GM10266 (cell line): ENCODE results near the gene DNM3.
A peak's percentile ranks its signal among the peaks of the same experiment; 100 is the strongest.

Experiments
- DNase-seq: peaks from one replicate; pipeline ENCODE4 v3.0.0; 2012; ENCODE audit errors: extremely low spot score
- TF ChIP-seq, protein P1 (sequence below): IDR thresholded peaks from 2 replicates; pipeline ENCODE4 v1.5.1; 2012; ENCODE audit warnings: mild to moderate bottlenecking, low read depth; ENCODE audit not compliant: control insufficient read depth, insufficient read depth; ENCODE audit errors: missing control alignments

The DNM3 gene

DNA sequence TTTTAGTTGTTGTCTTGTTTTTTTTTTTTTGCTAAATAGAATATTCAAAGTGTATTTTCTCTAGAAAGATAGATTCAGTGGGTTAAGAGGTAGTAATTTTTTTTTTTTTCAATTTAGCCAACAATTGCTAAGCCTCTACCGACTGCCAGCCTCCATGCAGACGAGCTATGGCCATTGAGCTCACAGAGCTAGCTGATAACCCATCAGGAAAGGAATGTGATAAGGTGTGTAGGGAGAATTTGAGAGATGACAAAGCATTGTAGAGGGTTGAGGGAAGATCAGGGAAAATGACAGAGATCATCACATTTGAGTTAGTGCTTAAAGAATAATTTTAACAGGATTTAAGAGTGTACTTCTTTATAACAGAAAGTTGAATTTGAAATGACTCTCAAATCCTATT is 30.6 kb downstream of the DNM3 start:
- TF ChIP-seq, protein P1, sequence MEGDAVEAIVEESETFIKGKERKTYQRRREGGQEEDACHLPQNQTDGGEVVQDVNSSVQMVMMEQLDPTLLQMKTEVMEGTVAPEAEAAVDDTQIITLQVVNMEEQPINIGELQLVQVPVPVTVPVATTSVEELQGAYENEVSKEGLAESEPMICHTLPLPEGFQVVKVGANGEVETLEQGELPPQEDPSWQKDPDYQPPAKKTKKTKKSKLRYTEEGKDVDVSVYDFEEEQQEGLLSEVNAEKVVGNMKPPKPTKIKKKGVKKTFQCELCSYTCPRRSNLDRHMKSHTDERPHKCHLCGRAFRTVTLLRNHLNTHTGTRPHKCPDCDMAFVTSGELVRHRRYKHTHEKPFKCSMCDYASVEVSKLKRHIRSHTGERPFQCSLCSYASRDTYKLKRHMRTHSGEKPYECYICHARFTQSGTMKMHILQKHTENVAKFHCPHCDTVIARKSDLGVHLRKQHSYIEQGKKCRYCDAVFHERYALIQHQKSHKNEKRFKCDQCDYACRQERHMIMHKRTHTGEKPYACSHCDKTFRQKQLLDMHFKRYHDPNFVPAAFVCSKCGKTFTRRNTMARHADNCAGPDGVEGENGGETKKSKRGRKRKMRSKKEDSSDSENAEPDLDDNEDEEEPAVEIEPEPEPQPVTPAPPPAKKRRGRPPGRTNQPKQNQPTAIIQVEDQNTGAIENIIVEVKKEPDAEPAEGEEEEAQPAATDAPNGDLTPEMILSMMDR, result no peak
- no peak for DNase-seq

GRCh38 chr1:171872430-171872829 is 31.1 kb downstream of the DNM3 start:
- TF ChIP-seq, protein P1, result no peak
- DNase-seq, result no peak

- TF ChIP-seq, protein P1, result no peak
- DNase-seq, result no peak
Measured at GRCh38 chr1:171873664-171874063, 32.4 kb downstream of the DNM3 start.

DNA sequence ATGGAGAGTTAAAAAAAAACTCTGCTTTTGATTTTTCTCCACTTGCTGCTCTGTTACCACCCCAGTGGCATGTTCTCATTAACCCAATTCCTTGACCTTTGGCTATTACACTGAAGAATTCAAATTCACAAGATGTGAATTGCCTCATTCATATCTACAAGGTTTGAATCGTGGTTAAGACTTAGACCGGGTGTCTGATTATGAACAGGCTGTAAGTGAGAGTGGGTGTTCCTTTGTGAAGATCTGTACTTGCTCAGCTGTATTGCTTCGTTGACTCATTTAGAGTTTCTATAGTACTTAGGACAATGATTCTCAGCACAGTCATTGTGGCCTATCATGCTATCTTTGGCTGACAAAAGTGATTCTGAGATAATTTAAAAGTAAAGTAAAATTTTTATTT is 36.4 kb downstream of the DNM3 start:
- peak; percentile 21 for DNase-seq
- TF ChIP-seq, protein P1, result no peak

DNA sequence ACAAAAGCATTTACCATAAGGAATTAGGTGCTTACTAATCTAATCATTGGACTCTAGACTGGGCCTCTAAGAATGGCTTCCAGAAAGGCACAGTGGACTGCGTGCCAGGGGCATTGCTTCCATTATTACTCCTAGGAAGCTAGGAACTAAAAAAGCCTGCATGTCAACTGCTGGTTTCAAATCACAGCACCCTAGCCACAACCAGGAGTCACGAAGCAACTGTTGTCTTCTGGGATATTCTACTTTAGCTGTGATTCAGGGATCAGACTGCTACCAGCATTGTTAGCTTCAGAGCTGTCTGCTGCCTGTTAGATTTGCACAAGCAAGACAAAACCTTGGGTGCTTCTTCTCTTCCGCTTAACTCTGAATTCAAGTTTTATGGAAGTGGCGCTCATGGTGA is 38.3 kb downstream of the DNM3 start:
- TF ChIP-seq, protein P1, result no peak

DNA sequence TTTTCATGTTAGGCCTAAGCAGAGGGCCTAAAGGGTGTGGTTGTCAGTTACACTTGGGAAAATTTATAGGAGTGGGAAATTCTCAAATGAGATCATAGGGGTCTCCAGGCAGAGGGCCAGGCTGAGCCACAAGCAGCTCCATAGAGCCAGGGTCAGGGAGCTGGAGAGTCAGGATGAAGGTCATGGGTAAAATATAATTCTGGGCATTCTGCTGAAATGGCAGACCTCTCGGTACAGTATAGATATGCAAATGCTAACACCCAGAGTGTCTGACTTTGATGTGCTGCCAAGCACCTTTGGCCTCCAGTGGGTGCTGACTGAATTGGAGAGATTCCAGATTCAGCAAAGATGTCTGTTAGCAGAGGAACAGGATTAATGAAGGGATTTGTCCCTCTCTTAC is 40.1 kb downstream of the DNM3 start:
- DNase-seq, result no peak
- TF ChIP-seq, protein P1, result no peak

More for the DNA sequence above, 38.3 kb downstream of the DNM3 start:
- no peak for DNase-seq

DNA sequence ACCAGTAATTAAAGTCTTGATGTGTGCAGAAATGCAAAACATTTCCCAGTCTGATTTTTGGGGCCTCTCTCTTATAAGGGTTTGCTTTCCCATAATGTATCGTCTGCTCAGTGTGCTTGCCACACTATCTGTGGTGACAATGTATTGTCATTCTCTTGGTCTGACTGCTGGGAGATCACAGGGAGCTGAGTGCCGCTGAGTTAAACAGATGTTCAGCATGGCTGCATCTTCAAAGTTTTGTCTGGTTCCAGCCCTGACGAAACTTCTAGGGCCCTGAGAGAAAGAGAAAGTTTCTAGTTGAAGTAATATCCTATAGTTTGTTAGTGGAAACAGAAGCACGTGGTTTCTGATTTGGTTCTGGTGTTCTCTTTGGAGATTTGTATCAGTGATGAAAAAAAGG is 42.6 kb downstream of the DNM3 start:
- peak; percentile 5 for DNase-seq
- TF ChIP-seq, protein P1, result no peak
